GM18867 (cell line): Measurements from ENCODE around the gene SEC24D.
A peak's percentile ranks its signal among the peaks of the same experiment; 100 is the strongest.
"Not testable (repeated sequence)": the region's sequence is repeated elsewhere in the genome, so short reads cannot be mapped to it uniquely, and the experiment has no call there.

Source experiments
- ATAC-seq: cut with Tn5 transposase; IDR thresholded peaks from one replicate; pipeline ENCODE4 v1.9.1; 2021; ENCODE audit warnings: mild to moderate bottlenecking, moderate library complexity; ENCODE audit not compliant: unreplicated experiment

SEC24D gene

GRCh38 chr4:118835571-118836300, at the start of gene SEC24D:
Gene SEC24D (minus strand): TSS chr4:118836126. CDS start chr4:118833696, 2,430 bp downstream.
- ATAC-seq, result peak; percentile 74

GRCh38 chr4:118884716-118885115, 48.8 kb upstream of the SEC24D start:
- no peak for ATAC-seq

GRCh38 chr4:118883861-118884260, 47.9 kb upstream of the SEC24D start:
- no peak for ATAC-seq

GRCh38 chr4:118881512-118882146, 45.7 kb upstream of the SEC24D start:
- ATAC-seq, result no peak

- ATAC-seq, result no peak
Measured at GRCh38 chr4:118879409-118879808, 43.5 kb upstream of the SEC24D start.

- ATAC-seq, result not testable (repeated sequence)
Measured at GRCh38 chr4:118878507-118878906, 42.6 kb upstream of the SEC24D start.

- ATAC-seq, result no peak
Measured at GRCh38 chr4:118877797-118878196, 41.9 kb upstream of the SEC24D start.

- no peak for ATAC-seq
Measured at GRCh38 chr4:118872181-118872580, 36.3 kb upstream of the SEC24D start.

- no peak for ATAC-seq
Measured at GRCh38 chr4:118869808-118870342, 33.9 kb upstream of the SEC24D start.

- ATAC-seq, result no peak
Measured at GRCh38 chr4:118867311-118868067, 31.6 kb upstream of the SEC24D start.

- no peak for ATAC-seq
Measured at GRCh38 chr4:118866442-118866841, 30.5 kb upstream of the SEC24D start.

GRCh38 chr4:118865091-118865708, 29.3 kb upstream of the SEC24D start:
- peak; percentile 84 for ATAC-seq

- no peak for ATAC-seq
Measured at GRCh38 chr4:118858779-118859178, 22.9 kb upstream of the SEC24D start.

GRCh38 chr4:118857760-118858159, 21.8 kb upstream of the SEC24D start:
- ATAC-seq, result no peak

GRCh38 chr4:118850488-118851173, 14.7 kb upstream of the SEC24D start:
- peak; percentile 97 for ATAC-seq

GRCh38 chr4:118849867-118850487, 14.1 kb upstream of the SEC24D start:
- peak; percentile 17 for ATAC-seq

GRCh38 chr4:118848901-118849300, 13.0 kb upstream of the SEC24D start:
- no peak for ATAC-seq

GRCh38 chr4:118848242-118848641, 12.3 kb upstream of the SEC24D start:
- no peak for ATAC-seq

- ATAC-seq, result no peak
Measured at GRCh38 chr4:118846979-118847378, 11.1 kb upstream of the SEC24D start.

- no peak for ATAC-seq
Measured at GRCh38 chr4:118845552-118846050, 9.7 kb upstream of the SEC24D start.
